Cardiac muscle cell (in vitro differentiated cells and primary cell): Measurements from ENCODE around the gene EBP. TPM values are rescaled to one million over a fixed set of nuclear protein-coding genes. Genes with fewer than 3 reads are reported as not detected.

ENCODE experiments used
- DNase-seq, 2 donors: peaks; one replicate each; pipeline versions ENCODE4 v3.0.0 to v3.0.0-alpha.2; 2010 to 2017; ENCODE audit warnings: low read depth in 1 of 2, low spot score in 1 of 2
- H3K27ac ChIP-seq: fragments of 200-600 bp; sonication (generic); 2 replicates; pipeline ENCODE4 v1.5.1; 2016
- H3K27me3 ChIP-seq: fragments of 200-600 bp; sonication (generic); 2 replicates; pipeline ENCODE4 v1.6.0; 2016; ENCODE audit warnings: control low read depth
- H3K36me3 ChIP-seq: fragments of 200-600 bp; sonication (generic); 2 replicates; pipeline ENCODE4 v1.5.1; 2016; ENCODE audit warnings: control low read depth
- H3K4me1 ChIP-seq: fragments of 200-600 bp; sonication (generic); 2 replicates; pipeline ENCODE4 v1.8.1; 2017; ENCODE audit warnings: low read depth, mild to moderate bottlenecking, mixed run types
- H3K4me3 ChIP-seq: fragments of 200-600 bp; sonication (generic); 2 replicates; pipeline ENCODE4 v1.5.1; 2016; ENCODE audit warnings: mild to moderate bottlenecking
- H3K9me3 ChIP-seq: fragments of 200-600 bp; sonication (generic); 2 replicates; pipeline ENCODE4 v1.5.1; 2017; ENCODE audit warnings: low read depth, mild to moderate bottlenecking, control low read depth
- CTCF ChIP-seq: IDR thresholded peaks from 2 replicates; pipeline ENCODE4 v1.5.1; 2012; ENCODE audit warnings: low read depth, mild to moderate bottlenecking, low read length
- polyA plus RNA-seq: library from polyadenylated mRNA; unstranded; fragments of >200 nt; fragmentation: Nextera tagmentation; extraction: Ambion mirVana; gene quantifications from 2 replicates; pipeline ENCODE4 v1.2.1, GENCODE V29; 2016
- total RNA-seq: library from RNA; depleted of rRNA; stranded (reverse); fragments of >200 nt; gene quantifications from 2 replicates; pipeline ENCODE4 v1.2.3, GENCODE V29; 2016

Gene EBP
- total and polyA plus RNA-seq, 2 experiments from 2014 or later: 74.5 to 159 TPM

- no peak overlapping the region for H3K27ac ChIP-seq
- DNase-seq: no peak
- no peak for TF ChIP-seq CTCF
- no peaks in the 10 kb centered on the region for H3K4me1 ChIP-seq
- H3K36me3 ChIP-seq: no peaks in the 10 kb centered on the region
- no peaks in the 10 kb centered on the region for H3K9me3 ChIP-seq
- H3K27me3 ChIP-seq: no peaks in the 10 kb centered on the region
- no peak overlapping the region for H3K4me3 ChIP-seq
These were observed 9.2 kb upstream of the EBP start for GRCh38 chrX:48512371-48512935.

- TF ChIP-seq CTCF: no peak
- Histone ChIP-seq H3K27me3 (no peaks in the 10 kb centered on the region), H3K4me3 (no peak overlapping the region), H3K4me1 (no peaks in the 10 kb centered on the region), H3K36me3 (no peaks in the 10 kb centered on the region), H3K27ac (no peak overlapping the region), H3K9me3 (no peaks in the 10 kb centered on the region)
- DNase-seq: no peak
These were observed 7.9 kb upstream of the EBP start for GRCh38 chrX:48513670-48514069.

GRCh38 chrX:48514126-48514806, 7.3 kb upstream of the EBP start:
- Histone ChIP-seq H3K27me3 (no peaks in the 10 kb centered on the region), H3K36me3 (no peaks in the 10 kb centered on the region), H3K9me3 (no peaks in the 10 kb centered on the region), H3K27ac (no peak overlapping the region), H3K4me1 (no peaks in the 10 kb centered on the region), H3K4me3 (no peak overlapping the region)
- no peak for DNase-seq
- TF ChIP-seq CTCF: no peak

- no peak for TF ChIP-seq CTCF
- Histone ChIP-seq H3K9me3 (no peaks in the 10 kb centered on the region), H3K27ac (no peak overlapping the region), H3K4me1 (no peaks in the 10 kb centered on the region), H3K4me3 (no peak overlapping the region), H3K27me3 (no peaks in the 10 kb centered on the region), H3K36me3 (no peaks in the 10 kb centered on the region)
- no peak for DNase-seq
These were observed 6.6 kb upstream of the EBP start for GRCh38 chrX:48514868-48515460.

GRCh38 chrX:48515842-48516241, 5.8 kb upstream of the EBP start:
- H3K9me3 ChIP-seq: no peaks in the 10 kb centered on the region
- H3K4me3 ChIP-seq: no peak overlapping the region
- no peaks in the 10 kb centered on the region for H3K27me3 ChIP-seq
- TF ChIP-seq CTCF: no peak
- no peaks in the 10 kb centered on the region for H3K4me1 ChIP-seq
- no peak for DNase-seq
- H3K36me3 ChIP-seq: no peaks in the 10 kb centered on the region
- H3K27ac ChIP-seq: no peak overlapping the region
